ENCODE data around the gene CKM.

CKM gene

GRCh38 chr19:45362291-45362690 lies 39.6 kb upstream of the CKM start:
- TF ChIP-seq, protein P1, sequence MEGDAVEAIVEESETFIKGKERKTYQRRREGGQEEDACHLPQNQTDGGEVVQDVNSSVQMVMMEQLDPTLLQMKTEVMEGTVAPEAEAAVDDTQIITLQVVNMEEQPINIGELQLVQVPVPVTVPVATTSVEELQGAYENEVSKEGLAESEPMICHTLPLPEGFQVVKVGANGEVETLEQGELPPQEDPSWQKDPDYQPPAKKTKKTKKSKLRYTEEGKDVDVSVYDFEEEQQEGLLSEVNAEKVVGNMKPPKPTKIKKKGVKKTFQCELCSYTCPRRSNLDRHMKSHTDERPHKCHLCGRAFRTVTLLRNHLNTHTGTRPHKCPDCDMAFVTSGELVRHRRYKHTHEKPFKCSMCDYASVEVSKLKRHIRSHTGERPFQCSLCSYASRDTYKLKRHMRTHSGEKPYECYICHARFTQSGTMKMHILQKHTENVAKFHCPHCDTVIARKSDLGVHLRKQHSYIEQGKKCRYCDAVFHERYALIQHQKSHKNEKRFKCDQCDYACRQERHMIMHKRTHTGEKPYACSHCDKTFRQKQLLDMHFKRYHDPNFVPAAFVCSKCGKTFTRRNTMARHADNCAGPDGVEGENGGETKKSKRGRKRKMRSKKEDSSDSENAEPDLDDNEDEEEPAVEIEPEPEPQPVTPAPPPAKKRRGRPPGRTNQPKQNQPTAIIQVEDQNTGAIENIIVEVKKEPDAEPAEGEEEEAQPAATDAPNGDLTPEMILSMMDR (IDR thresholded peaks at IDR 0.05; ENCODE audit: control insufficient read depth, insufficient read depth, low read depth, low read length, missing control alignments), result no peak
- no peak for DNase-seq (ENCODE audit: low read depth)
- H3K4me3 ChIP-seq (ENCODE audit: control insufficient read depth, low read depth, low read length), result no peak overlapping the region

DNA sequence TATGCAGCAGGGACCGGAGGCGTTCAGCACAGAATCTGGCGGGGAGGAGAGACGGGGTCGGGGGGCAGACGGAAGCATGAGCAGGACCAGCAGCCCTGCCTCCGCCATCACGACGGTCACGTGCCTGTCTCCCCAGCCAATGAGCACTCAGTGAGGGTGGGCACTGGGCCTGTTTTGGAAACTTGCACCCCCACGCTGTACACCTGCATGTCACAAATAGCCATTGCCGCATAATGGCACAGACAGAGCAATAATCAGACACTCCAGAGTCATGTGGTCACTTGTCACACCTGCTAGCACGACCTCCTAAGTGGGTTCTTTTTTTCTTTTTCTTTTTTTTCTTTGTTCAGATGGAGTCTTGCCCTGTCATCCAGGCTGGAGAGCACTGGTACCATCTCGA lies 38.9 kb upstream of the CKM start:
- no peak for DNase-seq (ENCODE audit: low read depth)
- no peak overlapping the region for H3K4me3 ChIP-seq (ENCODE audit: control insufficient read depth, low read depth, low read length)
- TF ChIP-seq, protein P1 (IDR thresholded peaks at IDR 0.05; ENCODE audit: control insufficient read depth, insufficient read depth, low read depth, low read length, missing control alignments), result no peak

DNA sequence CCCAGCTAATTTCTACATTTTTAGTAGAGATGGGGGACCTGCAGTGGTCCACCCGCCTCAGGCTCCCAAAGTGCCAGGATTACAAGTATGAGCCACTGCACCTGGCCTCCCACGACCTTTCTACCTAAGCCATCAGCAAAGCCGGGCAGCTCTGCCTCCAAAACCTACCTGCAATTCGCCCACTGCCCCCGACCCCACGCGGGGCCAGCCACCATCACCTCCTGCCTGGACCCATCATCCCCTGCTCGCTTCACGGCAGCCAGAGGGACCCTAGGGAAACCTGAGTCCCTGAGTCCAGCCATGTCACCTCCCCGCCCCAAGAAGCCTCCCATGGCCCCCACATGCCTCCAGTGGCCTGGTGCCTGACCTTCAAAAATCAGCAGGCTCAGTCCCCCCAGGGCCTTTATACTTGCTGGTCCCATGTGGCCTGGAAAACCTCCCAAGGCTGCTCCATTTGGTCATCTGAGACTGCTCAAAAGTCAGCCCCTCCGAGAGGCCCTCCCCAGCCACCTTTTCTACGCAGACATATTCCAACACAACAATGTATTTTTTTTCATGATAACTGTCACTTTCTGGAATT lies 35.6 kb upstream of the CKM start:
- H3K4me3 ChIP-seq (ENCODE audit: control insufficient read depth, low read depth, low read length), result no peak overlapping the region
- DNase-seq (ENCODE audit: low read depth), result no peak
- TF ChIP-seq, protein P1 (IDR thresholded peaks at IDR 0.05; ENCODE audit: control insufficient read depth, insufficient read depth, low read depth, low read length, missing control alignments), result no peak

DNA sequence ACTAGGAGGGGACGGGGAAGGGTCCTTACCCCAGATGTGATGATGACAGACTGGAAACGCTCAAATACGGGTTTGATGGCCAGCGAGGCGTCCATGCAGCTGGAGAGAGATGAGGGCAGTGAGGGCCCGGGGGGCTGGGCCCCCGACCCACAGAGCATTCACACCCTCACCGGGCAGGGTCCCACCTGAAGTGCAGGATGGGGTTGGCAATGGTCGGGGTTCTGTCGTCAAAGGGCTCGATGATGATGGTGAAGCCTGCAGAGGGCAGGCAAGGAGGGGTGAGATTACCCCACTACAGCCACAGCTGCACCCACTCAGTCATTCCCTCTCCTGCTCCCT lies 34.7 kb upstream of the CKM start:
- no peak for DNase-seq (ENCODE audit: low read depth)
- TF ChIP-seq, protein P1 (IDR thresholded peaks at IDR 0.05; ENCODE audit: control insufficient read depth, insufficient read depth, low read depth, low read length, missing control alignments), result no peak
- H3K4me3 ChIP-seq (ENCODE audit: control insufficient read depth, low read depth, low read length), result no peak overlapping the region

DNA sequence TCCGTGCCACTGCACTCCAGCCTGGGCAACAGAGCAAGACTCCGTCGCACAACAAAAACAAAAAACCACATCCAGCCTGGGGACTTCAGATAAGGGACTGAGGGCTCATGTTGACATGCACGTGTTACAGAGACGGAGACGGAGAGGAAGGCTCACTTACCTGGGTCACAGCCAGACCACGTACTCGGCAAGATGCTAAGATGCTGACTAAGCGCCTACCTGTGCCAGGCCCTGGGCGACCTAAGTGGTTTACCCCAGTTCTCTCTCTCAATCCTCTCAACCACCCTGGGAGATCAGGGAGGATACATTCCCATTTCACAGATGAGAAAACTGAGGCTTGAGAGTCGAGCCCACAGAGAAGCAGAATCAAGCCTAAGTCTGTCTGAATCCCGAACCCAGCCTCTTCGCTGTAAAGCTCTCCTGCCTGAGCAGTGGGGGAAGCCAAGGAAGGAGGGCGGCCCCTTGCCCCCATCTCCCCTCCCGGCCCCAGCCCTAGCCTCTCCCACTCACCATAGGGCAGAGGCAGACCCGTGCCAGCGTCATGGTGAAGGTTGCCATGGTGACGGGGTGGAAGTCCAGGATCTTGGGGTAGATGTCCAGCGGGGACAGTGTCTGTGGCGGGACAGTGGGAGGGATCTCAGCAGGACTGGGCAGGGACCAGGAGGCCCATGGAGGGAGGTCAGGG lies 34.2 kb upstream of the CKM start:
- H3K4me3 ChIP-seq (ENCODE audit: control insufficient read depth, low read depth, low read length), result no peak overlapping the region
- no peak for DNase-seq (ENCODE audit: low read depth)
- TF ChIP-seq, protein P1 (IDR thresholded peaks at IDR 0.05; ENCODE audit: control insufficient read depth, insufficient read depth, low read depth, low read length, missing control alignments), result no peak

- DNase-seq (ENCODE audit: low read depth), result no peak
- no peak overlapping the region for H3K4me3 ChIP-seq (ENCODE audit: control insufficient read depth, low read depth, low read length)
- TF ChIP-seq, protein P1 (IDR thresholded peaks at IDR 0.05; ENCODE audit: control insufficient read depth, insufficient read depth, low read depth, low read length, missing control alignments), result no peak
Observed at GRCh38 chr19:45355910-45356309, 33.2 kb upstream of the CKM start.
